D721Med (cell line): ENCODE data around the gene CLPX.

Source experiments
- DNase-seq: peaks from one replicate; pipeline ENCODE4 v3.0.0; 2011; ENCODE audit warnings: low spot score; ENCODE audit not compliant: insufficient read length
- FAIRE-seq: peaks from 2 replicates; lab custom pipeline; 2011; peaks lifted over from hg19 to GRCh38; lab: Jason Lieb, UNC
- TF ChIP-seq, protein P1 (sequence below): IDR thresholded peaks from 2 replicates; pipeline ENCODE4 v1.5.1; 2012; ENCODE audit warnings: mild to moderate bottlenecking, control low read depth; ENCODE audit not compliant: insufficient read depth; ENCODE audit errors: missing control alignments

CLPX gene

DNA sequence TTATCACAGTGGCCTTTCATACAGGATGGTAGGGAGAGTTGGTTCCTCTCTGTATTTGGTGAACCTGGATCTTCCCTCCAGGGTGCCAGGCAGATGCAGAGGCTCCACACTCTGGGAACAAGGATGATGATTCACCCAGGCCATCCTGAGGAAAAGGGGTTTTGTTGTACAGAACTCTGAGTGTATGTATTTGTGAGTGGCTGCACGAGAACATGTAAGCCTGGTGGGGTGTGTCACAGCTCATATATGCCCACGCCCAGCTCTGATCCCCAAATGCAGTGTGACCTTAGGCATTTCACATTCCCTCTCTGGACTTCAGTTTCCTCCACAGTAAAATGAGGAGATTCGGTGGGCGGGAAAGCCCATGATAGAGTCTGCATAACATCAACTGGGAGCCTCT lies 37.7 kb upstream of the CLPX start:
- DNase-seq, result no peak
- TF ChIP-seq, protein P1, sequence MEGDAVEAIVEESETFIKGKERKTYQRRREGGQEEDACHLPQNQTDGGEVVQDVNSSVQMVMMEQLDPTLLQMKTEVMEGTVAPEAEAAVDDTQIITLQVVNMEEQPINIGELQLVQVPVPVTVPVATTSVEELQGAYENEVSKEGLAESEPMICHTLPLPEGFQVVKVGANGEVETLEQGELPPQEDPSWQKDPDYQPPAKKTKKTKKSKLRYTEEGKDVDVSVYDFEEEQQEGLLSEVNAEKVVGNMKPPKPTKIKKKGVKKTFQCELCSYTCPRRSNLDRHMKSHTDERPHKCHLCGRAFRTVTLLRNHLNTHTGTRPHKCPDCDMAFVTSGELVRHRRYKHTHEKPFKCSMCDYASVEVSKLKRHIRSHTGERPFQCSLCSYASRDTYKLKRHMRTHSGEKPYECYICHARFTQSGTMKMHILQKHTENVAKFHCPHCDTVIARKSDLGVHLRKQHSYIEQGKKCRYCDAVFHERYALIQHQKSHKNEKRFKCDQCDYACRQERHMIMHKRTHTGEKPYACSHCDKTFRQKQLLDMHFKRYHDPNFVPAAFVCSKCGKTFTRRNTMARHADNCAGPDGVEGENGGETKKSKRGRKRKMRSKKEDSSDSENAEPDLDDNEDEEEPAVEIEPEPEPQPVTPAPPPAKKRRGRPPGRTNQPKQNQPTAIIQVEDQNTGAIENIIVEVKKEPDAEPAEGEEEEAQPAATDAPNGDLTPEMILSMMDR, result no peak
- FAIRE-seq, result no peak

DNA sequence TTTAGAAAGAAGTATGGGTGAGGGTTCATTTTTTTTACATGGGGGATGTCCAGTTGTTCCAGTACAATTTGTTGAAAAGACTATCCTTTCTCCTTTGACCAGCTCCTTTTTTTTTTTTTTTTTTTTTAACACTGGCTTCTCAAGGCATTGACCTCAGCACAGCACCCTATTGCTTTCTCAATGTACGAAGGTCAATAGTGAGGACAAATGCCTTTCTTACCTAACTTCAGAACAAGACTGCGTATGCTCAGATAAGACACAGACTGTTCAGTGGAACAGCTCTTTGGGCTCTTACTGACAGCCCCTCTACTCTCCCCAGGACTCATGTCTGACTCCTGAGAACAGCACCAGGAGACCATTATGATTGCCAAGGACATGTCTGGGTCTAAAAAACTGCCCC lies 36.6 kb upstream of the CLPX start:
- FAIRE-seq (no peak), DNase-seq (no peak)
- TF ChIP-seq, protein P1, result no peak

DNA sequence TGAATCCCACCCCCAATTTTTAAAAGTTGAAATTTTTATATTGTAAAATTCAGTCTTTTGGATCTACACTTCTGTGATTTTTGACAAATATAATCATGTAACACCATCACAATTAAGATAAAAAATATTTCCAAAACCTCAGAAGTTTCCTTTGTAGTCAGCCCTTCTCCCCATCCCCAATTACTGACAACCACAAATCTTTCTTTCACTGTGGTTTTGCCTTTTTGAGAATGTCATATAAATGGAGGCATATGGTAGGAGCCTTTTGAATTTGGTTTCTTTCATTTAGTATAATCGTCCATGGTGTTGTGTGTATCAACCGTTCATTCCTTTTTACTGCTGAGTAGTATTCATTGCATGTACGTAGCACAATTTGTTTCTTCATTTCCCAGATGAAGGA lies 34.0 kb upstream of the CLPX start:
- no peak for DNase-seq

DNA sequence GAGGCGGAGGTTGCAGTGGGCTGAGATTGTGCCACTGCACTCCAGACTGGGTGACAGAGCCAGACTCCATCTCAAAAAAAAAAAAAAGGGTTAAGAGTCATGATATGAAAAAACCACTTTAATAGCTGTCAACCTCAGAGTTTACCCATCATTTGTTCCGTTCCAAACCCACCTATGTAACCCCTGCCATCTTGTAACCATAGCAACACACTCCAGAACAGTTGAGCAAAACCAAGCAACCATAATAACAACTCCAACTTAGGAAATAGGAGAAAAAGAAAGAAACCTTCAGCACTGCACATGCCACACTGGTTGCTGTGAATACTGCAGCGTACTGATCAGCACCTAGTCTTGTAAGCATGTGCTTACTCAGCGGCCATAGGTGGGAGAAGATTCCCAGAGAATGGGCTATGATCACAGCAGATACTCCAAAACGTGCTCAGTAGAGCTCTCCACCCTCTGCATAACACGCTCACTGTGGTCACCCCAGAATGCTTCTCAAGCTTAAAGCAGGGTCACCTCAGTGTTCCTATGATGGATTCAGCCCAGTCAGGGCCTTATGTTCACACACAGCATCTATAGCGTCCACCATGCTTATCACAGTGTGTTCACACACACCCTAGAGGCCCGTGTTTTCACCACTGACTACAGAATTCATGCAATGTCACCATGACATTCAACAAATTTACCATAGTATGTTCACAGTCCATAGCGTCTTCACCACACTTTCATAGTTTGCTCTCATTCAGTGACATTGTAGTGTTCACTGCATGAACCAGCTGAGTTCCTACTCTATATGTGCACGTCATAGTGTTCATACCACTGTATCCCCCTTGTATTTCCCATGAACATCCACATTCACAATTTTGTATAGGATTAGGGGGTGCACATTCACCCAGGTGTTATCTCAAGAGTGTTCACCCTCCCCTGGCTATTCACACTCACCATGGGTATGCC lies 32.7 kb upstream of the CLPX start:
- FAIRE-seq, result no peak
- TF ChIP-seq, protein P1, result no peak

More for the DNA sequence above, 34.0 kb upstream of the CLPX start:
- FAIRE-seq, result no peak
- TF ChIP-seq, protein P1, result no peak

DNA sequence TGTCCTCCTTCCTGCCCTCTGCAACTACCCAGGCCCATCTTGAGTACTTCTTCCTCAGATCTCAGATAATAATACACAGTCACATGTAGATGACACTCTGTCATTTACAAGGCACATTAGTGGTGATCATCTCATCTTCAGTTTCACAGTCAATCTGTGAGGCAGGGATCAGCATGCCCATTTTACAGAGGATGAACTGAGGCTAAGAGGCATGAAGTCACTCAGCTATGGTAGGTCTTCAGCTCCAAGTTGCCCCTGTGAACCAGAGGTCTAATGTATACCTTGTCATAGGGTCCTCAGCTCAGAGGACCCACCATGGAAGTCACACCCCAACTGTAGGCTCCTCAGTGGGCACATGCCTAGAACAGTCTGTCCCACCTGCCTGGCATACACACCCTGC lies 30.4 kb upstream of the CLPX start:
- DNase-seq, result no peak
- TF ChIP-seq, protein P1, result no peak
- FAIRE-seq, result no peak

More for the DNA sequence above, 32.7 kb upstream of the CLPX start:
- DNase-seq, result no peak

DNA sequence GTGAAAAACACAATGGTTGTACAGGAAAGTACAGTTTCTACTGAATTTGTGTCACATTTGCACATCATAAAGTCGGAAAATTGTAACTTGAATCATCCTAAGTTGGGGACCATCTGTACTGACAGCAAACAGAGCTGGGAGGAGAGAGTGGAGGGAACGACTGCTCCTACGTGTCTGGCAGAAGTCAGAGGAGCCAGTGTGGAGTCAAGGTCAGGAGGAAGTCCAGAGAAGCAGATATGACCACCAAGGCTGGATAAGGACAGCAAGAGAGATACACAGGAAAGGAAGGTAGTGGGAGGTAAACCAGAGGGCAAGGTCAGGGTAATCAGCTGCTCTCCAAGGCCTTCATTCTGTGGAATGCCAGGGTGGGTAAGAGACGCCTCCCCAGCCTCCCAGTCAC lies 28.9 kb upstream of the CLPX start:
- TF ChIP-seq, protein P1, result no peak
- FAIRE-seq, result no peak
- DNase-seq, result no peak

DNA sequence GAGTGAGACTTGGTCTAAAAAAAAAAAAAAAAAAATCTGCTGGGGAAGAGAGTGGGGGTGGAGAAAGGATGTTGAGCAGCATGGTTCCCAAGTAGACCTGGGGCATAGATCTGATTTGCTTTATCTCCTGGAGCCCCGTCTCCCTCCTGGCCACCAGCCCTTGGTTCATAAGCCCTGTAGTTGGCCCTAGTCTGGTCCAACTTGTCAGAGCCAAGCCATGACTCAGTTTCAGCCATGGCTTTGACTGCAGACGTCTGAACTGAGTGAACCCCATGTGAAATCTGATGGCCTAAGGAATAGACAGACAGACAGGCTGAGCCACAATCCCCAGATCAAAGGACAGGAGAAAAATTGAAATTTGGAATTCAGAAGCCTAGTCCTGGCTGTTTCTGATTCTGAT lies 28.1 kb upstream of the CLPX start:
- TF ChIP-seq, protein P1, result no peak
- FAIRE-seq (no peak), DNase-seq (no peak)
